ENCODE results near the gene DPP10.
"Not testable (repeated sequence)": the region's sequence is repeated elsewhere in the genome, so short reads cannot be mapped to it uniquely, and the experiment has no call there.

The DPP10 gene

DNA sequence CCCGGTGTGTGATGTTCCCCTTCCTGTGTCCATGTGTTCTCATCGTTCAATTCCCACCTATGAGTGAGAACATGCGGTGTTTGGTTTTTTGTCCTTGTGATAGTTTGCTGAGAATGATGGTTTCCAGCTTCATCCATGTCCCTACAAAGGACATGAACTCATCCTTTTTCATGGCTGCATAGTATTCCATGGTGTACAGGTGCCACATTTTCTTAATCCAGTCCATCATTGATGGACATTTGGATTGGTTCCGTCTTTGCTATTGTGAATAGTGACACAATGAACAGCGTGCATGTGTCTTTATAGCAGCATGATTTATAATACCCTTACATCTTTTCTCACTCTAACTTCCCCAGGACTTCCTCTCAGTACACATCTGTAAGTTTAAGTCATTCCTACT lies 35.1 kb upstream of the DPP10 start:
- not testable (repeated sequence) for H4K8ac ChIP-seq (ENCODE audit: low read depth, low read length); H3K79me1 ChIP-seq (ENCODE audit: low read length); H2AK5ac ChIP-seq (ENCODE audit: low read length); DNase-seq; H3K27me3 ChIP-seq (ENCODE audit: insufficient read depth, low read length); H3K9ac ChIP-seq (ENCODE audit: low read length); H3K27ac ChIP-seq (ENCODE audit: low read depth, low read length); H2BK12ac ChIP-seq (ENCODE audit: low read length); H3K4me3 ChIP-seq (ENCODE audit: low read depth, low read length); H2BK120ac ChIP-seq (ENCODE audit: insufficient read depth, low read length, poor library complexity); H3K4me1 ChIP-seq (ENCODE audit: control insufficient read depth in 1 of 2, insufficient read depth in 2 of 2, low read length in 2 of 2); H3K23ac ChIP-seq (ENCODE audit: low read length); H4K91ac ChIP-seq (ENCODE audit: low read depth, low read length); H2BK5ac ChIP-seq (ENCODE audit: low read depth, low read length, poor library complexity); H3K14ac ChIP-seq (ENCODE audit: low read length); H2AFZ ChIP-seq (ENCODE audit: insufficient read depth, low read length, poor library complexity); H3K79me2 ChIP-seq (ENCODE audit: control insufficient read depth, insufficient read depth, low read length, poor library complexity); H3K36me3 ChIP-seq (ENCODE audit: control insufficient read depth in 1 of 2, insufficient read depth in 2 of 2, low read length in 2 of 2); H3K4me2 ChIP-seq (ENCODE audit: low read length); H3K9me3 ChIP-seq (ENCODE audit: insufficient read depth, low read depth, low read length); H3K4ac ChIP-seq (ENCODE audit: low read depth, low read length); H3K18ac ChIP-seq (ENCODE audit: low read length); H4K12ac ChIP-seq (ENCODE audit: low read depth, low read length)
- no CpG with 5 or more reads among the region's 5 CpGs for WGBS (ENCODE audit: extremely low coverage, insufficient coverage, insufficient read length)

DNA sequence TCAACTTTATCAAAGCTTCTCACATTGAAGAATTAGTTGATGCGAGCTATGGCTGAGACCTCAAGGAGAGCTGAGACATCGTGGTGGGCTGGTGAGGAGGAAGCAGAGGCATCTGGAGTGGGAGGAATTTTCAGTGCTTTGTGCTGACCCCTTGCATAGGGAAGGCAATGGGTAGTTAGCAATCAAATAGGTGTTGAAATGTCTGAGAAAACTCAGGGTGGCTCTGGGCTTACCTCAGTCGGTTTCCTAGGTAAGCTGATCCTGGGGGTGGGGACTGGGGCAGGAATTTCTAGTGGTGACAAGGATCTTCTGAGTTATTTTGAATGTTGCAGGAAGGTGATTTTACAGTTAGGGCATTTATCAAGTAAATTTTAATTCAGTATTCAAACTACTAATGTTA lies 20.7 kb upstream of the DPP10 start:
- no peak overlapping the region for H4K8ac ChIP-seq (ENCODE audit: low read depth, low read length)
- no CpG with 5 or more reads among the region's 3 CpGs for WGBS (ENCODE audit: extremely low coverage, insufficient coverage, insufficient read length)
- no peak for DNase-seq
- H2AK5ac ChIP-seq (ENCODE audit: low read length), result no peak overlapping the region
- no peaks in the 10 kb centered on the region for H3K79me2 ChIP-seq (ENCODE audit: control insufficient read depth, insufficient read depth, low read length, poor library complexity)
- H3K23ac ChIP-seq (ENCODE audit: low read length), result no peak overlapping the region
- H3K4me3 ChIP-seq (ENCODE audit: low read depth, low read length), result no peak overlapping the region
- no peaks in the 10 kb centered on the region for H3K36me3 ChIP-seq (ENCODE audit: control insufficient read depth in 1 of 2, insufficient read depth in 2 of 2, low read length in 2 of 2)
- H3K9ac ChIP-seq (ENCODE audit: low read length), result no peak overlapping the region
- no peaks in the 10 kb centered on the region for H3K4me1 ChIP-seq (ENCODE audit: control insufficient read depth in 1 of 2, insufficient read depth in 2 of 2, low read length in 2 of 2)
- H3K9me3 ChIP-seq (ENCODE audit: insufficient read depth, low read depth, low read length), result no peaks in the 10 kb centered on the region
- H4K91ac ChIP-seq (ENCODE audit: low read depth, low read length), result no peak overlapping the region
- H4K12ac ChIP-seq (ENCODE audit: low read depth, low read length), result no peak overlapping the region
- no peak overlapping the region for H3K14ac ChIP-seq (ENCODE audit: low read length)
- no peak overlapping the region for H3K4me2 ChIP-seq (ENCODE audit: low read length)
- H2BK5ac ChIP-seq (ENCODE audit: low read depth, low read length, poor library complexity), result no peak overlapping the region
- H3K4ac ChIP-seq (ENCODE audit: low read depth, low read length), result no peak overlapping the region
- H2BK12ac ChIP-seq (ENCODE audit: low read length), result no peak overlapping the region
- no peaks in the 10 kb centered on the region for H3K27me3 ChIP-seq (ENCODE audit: insufficient read depth, low read length)
- H2AFZ ChIP-seq (ENCODE audit: insufficient read depth, low read length, poor library complexity), result no peak overlapping the region
- no peak overlapping the region for H3K27ac ChIP-seq (ENCODE audit: low read depth, low read length)
- H3K79me1 ChIP-seq (ENCODE audit: low read length), result no peaks in the 10 kb centered on the region
- no peak overlapping the region for H2BK120ac ChIP-seq (ENCODE audit: insufficient read depth, low read length, poor library complexity)
- H3K18ac ChIP-seq (ENCODE audit: low read length), result no peak overlapping the region

DNA sequence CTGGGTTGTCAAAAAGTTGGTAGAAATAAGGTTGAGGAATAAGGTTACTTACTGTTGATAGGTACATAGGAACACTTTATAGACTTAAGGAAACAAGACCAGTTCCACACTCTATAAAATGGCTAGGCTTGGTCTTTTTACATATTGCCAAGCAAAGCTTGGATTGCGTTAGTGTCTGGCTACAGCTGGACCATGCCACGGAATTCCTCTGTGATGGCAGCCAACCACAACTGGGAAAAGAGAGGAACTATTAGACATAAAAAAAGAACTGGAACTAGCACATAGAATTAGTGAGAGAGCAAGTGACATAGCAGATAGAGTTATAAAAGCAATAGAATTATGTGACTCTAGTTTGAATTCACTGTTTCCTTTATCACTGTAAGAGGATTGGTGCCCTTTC lies 17.7 kb upstream of the DPP10 start:
- Histone ChIP-seq H3K36me3 (ENCODE audit: control insufficient read depth in 1 of 2, insufficient read depth in 2 of 2, low read length in 2 of 2) (no peaks in the 10 kb centered on the region), H3K79me1 (ENCODE audit: low read length) (no peaks in the 10 kb centered on the region), H3K18ac (ENCODE audit: low read length) (no peak overlapping the region), H3K4ac (ENCODE audit: low read depth, low read length) (no peak overlapping the region), H3K79me2 (ENCODE audit: control insufficient read depth, insufficient read depth, low read length, poor library complexity) (no peaks in the 10 kb centered on the region), H4K8ac (ENCODE audit: low read depth, low read length) (no peak overlapping the region), H2BK120ac (ENCODE audit: insufficient read depth, low read length, poor library complexity) (no peak overlapping the region), H2BK5ac (ENCODE audit: low read depth, low read length, poor library complexity) (no peak overlapping the region), H3K4me3 (ENCODE audit: low read depth, low read length) (no peak overlapping the region), H2AK5ac (ENCODE audit: low read length) (no peak overlapping the region), H3K9me3 (ENCODE audit: insufficient read depth, low read depth, low read length) (no peaks in the 10 kb centered on the region), H4K91ac (ENCODE audit: low read depth, low read length) (no peak overlapping the region), H3K9ac (ENCODE audit: low read length) (no peak overlapping the region), H2BK12ac (ENCODE audit: low read length) (no peak overlapping the region), H3K27ac (ENCODE audit: low read depth, low read length) (no peak overlapping the region), H3K4me1 (ENCODE audit: control insufficient read depth in 1 of 2, insufficient read depth in 2 of 2, low read length in 2 of 2) (no peaks in the 10 kb centered on the region), H4K12ac (ENCODE audit: low read depth, low read length) (no peak overlapping the region), H2AFZ (ENCODE audit: insufficient read depth, low read length, poor library complexity) (no peak overlapping the region), H3K23ac (ENCODE audit: low read length) (no peak overlapping the region), H3K14ac (ENCODE audit: low read length) (no peak overlapping the region), H3K27me3 (ENCODE audit: insufficient read depth, low read length) (no peaks in the 10 kb centered on the region), H3K4me2 (ENCODE audit: low read length) (no peak overlapping the region)
- WGBS (ENCODE audit: extremely low coverage, insufficient coverage, insufficient read length), result no CpG with 5 or more reads among the region's 2 CpGs
- DNase-seq, result no peak

DNA sequence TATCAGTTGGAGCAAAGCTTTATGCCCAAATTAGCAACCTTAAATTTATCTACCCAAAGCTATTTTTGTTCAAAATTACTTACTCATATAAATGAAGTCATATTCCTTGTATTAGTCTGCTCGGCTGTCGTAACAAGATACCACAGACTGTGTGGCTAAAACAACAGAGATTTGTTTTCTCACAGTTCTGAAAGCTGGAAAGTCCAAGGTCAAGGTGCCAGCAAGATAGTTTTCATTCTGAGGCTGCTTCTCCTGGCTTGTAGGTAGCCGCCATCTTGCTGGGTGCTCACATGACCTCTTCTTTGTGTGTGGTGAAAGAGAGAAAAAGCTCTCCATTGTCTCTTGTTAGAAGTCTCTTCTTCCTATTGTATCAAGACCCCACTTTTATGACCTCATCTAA lies 15.7 kb upstream of the DPP10 start:
- H3K79me1 ChIP-seq (ENCODE audit: low read length), result no peaks in the 10 kb centered on the region
- no peak overlapping the region for H2BK5ac ChIP-seq (ENCODE audit: low read depth, low read length, poor library complexity)
- H3K9ac ChIP-seq (ENCODE audit: low read length), result no peak overlapping the region
- H3K4me1 ChIP-seq (ENCODE audit: control insufficient read depth in 1 of 2, insufficient read depth in 2 of 2, low read length in 2 of 2), result no peaks in the 10 kb centered on the region
- H3K18ac ChIP-seq (ENCODE audit: low read length), result no peak overlapping the region
- no peak overlapping the region for H3K23ac ChIP-seq (ENCODE audit: low read length)
- no peak overlapping the region for H4K12ac ChIP-seq (ENCODE audit: low read depth, low read length)
- H2AFZ ChIP-seq (ENCODE audit: insufficient read depth, low read length, poor library complexity), result no peak overlapping the region
- H4K8ac ChIP-seq (ENCODE audit: low read depth, low read length), result no peak overlapping the region
- H2AK5ac ChIP-seq (ENCODE audit: low read length), result no peak overlapping the region
- H3K4ac ChIP-seq (ENCODE audit: low read depth, low read length), result no peak overlapping the region
- no peaks in the 10 kb centered on the region for H3K36me3 ChIP-seq (ENCODE audit: control insufficient read depth in 1 of 2, insufficient read depth in 2 of 2, low read length in 2 of 2)
- no peak overlapping the region for H3K14ac ChIP-seq (ENCODE audit: low read length)
- no peaks in the 10 kb centered on the region for H3K9me3 ChIP-seq (ENCODE audit: insufficient read depth, low read depth, low read length)
- no peak for DNase-seq
- H3K4me3 ChIP-seq (ENCODE audit: low read depth, low read length), result no peak overlapping the region
- no peak overlapping the region for H3K4me2 ChIP-seq (ENCODE audit: low read length)
- no peak overlapping the region for H3K27ac ChIP-seq (ENCODE audit: low read depth, low read length)
- no peaks in the 10 kb centered on the region for H3K27me3 ChIP-seq (ENCODE audit: insufficient read depth, low read length)
- no CpG with 5 or more reads among the region's 3 CpGs for WGBS (ENCODE audit: extremely low coverage, insufficient coverage, insufficient read length)
- H2BK12ac ChIP-seq (ENCODE audit: low read length), result no peak overlapping the region
- no peak overlapping the region for H2BK120ac ChIP-seq (ENCODE audit: insufficient read depth, low read length, poor library complexity)
- H4K91ac ChIP-seq (ENCODE audit: low read depth, low read length), result no peak overlapping the region
- no peaks in the 10 kb centered on the region for H3K79me2 ChIP-seq (ENCODE audit: control insufficient read depth, insufficient read depth, low read length, poor library complexity)
